ENCODE results near the gene CD9. TPM values are rescaled to one million over a fixed set of nuclear protein-coding genes. Genes with fewer than 3 reads are reported as not detected.

CD9 gene
- total and polyA plus RNA-seq, 8 donors = 25.1 to 108 (median 33.8) TPM

- no peaks in the 10 kb centered on the region for H3K27me3 ChIP-seq
- DNase-seq (no peak), FAIRE-seq (no peak), ATAC-seq (no peak)
- intact Hi-C loops (cut with DNase I) = no loop called here
- no peak overlapping the region for H3K27ac ChIP-seq
- 92% methylated on average over 6 of the region's 6 CpGs for WGBS, 2 donors
- H3K4me3 ChIP-seq = no peak overlapping the region
- no peaks in the 10 kb centered on the region for H3K36me3 ChIP-seq
- H3K4me1 ChIP-seq = no peaks in the 10 kb centered on the region
- no peak for TF ChIP-seq CTCF (IDR thresholded peaks at IDR 0.05)
- no peaks in the 10 kb centered on the region for H3K9me3 ChIP-seq
These were observed 56.8 kb downstream of the CD9 start for GRCh38 chr12:6257007-6257406.

GRCh38 chr12:6262211-6262610, 62.0 kb downstream of the CD9 start:
- no peaks in the 10 kb centered on the region for H3K9me3 ChIP-seq
- H3K4me1 ChIP-seq = peaks cover 0 to 4% (median 0%) of the 10 kb centered on the region in 3 donors
- no peak overlapping the region for H3K27ac ChIP-seq
- ATAC-seq = no peak
- no peak overlapping the region for H3K4me3 ChIP-seq
- TF ChIP-seq CTCF (IDR thresholded peaks at IDR 0.05) = no peak
- WGBS, 2 donors = 73 to 92% methylated on average over 3 of the region's 3 CpGs
- peak in 1 of 6 donors; percentile 43 for DNase-seq
- intact Hi-C loops (cut with DNase I) = no loop called here
- H3K27me3 ChIP-seq = no peaks in the 10 kb centered on the region
- no peak for FAIRE-seq
- H3K36me3 ChIP-seq = no peaks in the 10 kb centered on the region

GRCh38 chr12:6262623-6263022, 62.4 kb downstream of the CD9 start:
- intact Hi-C loops (cut with DNase I) = no loop called here
- FAIRE-seq (no peak), ATAC-seq (no peak), DNase-seq (peak in 1 of 6 donors; percentile 10)
- no peak for TF ChIP-seq CTCF (IDR thresholded peaks at IDR 0.05)
- peaks cover 0 to 4% (median 0%) of the 10 kb centered on the region in 3 donors for H3K4me1 ChIP-seq
- H3K9me3 ChIP-seq = no peaks in the 10 kb centered on the region
- no peaks in the 10 kb centered on the region for H3K27me3 ChIP-seq
- 59 to 60% methylated on average over 2 of the region's 2 CpGs for WGBS, 2 donors
- H3K4me3 ChIP-seq = no peak overlapping the region
- H3K36me3 ChIP-seq = no peaks in the 10 kb centered on the region
- H3K27ac ChIP-seq = no peak overlapping the region

GRCh38 chr12:6263931-6264330, 63.7 kb downstream of the CD9 start:
- intact Hi-C loops (cut with DNase I) = no loop called here
- Histone ChIP-seq H3K4me1 (peaks cover 0 to 4% (median 0%) of the 10 kb centered on the region in 3 donors), H3K4me3 (no peak overlapping the region), H3K27me3 (no peaks in the 10 kb centered on the region), H3K27ac (peak overlapping the region in 1 of 4 donors; percentile 44), H3K9me3 (no peaks in the 10 kb centered on the region), H3K36me3 (no peaks in the 10 kb centered on the region)
- TF ChIP-seq CTCF (IDR thresholded peaks at IDR 0.05) = no peak
- DNase-seq (peak in 1 of 6 donors; percentile 22), ATAC-seq (peak in 2 of 4 donors; percentile 22 to 66), FAIRE-seq (no peak)
- 52 to 55% methylated on average over 4 of the region's 4 CpGs for WGBS, 2 donors

- H3K36me3 ChIP-seq = no peaks in the 10 kb centered on the region
- DNase-seq (peak in 2 of 6 donors; percentile 45 to 81), FAIRE-seq (no peak), ATAC-seq (peak in 2 of 4 donors; percentile 9 to 13)
- H3K4me1 ChIP-seq = peaks cover 0 to 4% (median 0%) of the 10 kb centered on the region in 3 donors
- H3K4me3 ChIP-seq = no peak overlapping the region
- H3K9me3 ChIP-seq = no peaks in the 10 kb centered on the region
- intact Hi-C loops (cut with DNase I) = no loop called here
- 75 to 82% methylated on average over 11 of the region's 11 CpGs for WGBS, 2 donors
- peak overlapping the region in 1 of 4 donors; percentile 44 for H3K27ac ChIP-seq
- H3K27me3 ChIP-seq = no peaks in the 10 kb centered on the region
- TF ChIP-seq CTCF (IDR thresholded peaks at IDR 0.05) = no peak
These were observed 64.3 kb downstream of the CD9 start for GRCh38 chr12:6264402-6265037.

Data from pancreas (tissue), 10 donors.